Smooth muscle cell of the umbilical artery (primary cell): Measurements from ENCODE around the gene FAM227B. TPM values are rescaled to one million over a fixed set of nuclear protein-coding genes. Genes with fewer than 3 reads are reported as not detected.

Experiments used
- total RNA-seq: library from RNA; depleted of rRNA; stranded (reverse); fragments of >200 nt; gene quantifications from 2 replicates; pipeline ENCODE4 v1.2.3, GENCODE V29; 2014

Gene FAM227B
- 6.2 and 8.1 TPM in 2 replicates for total RNA-seq

GRCh38 chr15:49620658-49621368 lies at the start of gene FAM227B, which contains the start of gene DTWD1:
TSS of gene FAM227B (minus strand) at chr15:49620818. CDS start at chr15:49615171, 5,647 bp downstream.
TSS of gene DTWD1 (plus strand) at chr15:49621048. CDS start at chr15:49625168, 4,120 bp downstream.

GRCh38 chr15:49423021-49423420 lies 197.6 kb downstream of the FAM227B start, which contains the start of gene FGF7:
TSS of gene FGF7 (plus strand) at chr15:49423242. CDS start at chr15:49424298, 1,056 bp downstream.

Other genes with a start within 250 kb of the FAM227B start
- 41.8 and 342 TPM in 2 replicates for gene FGF7, start 197.6 kb downstream of the FAM227B start, total RNA-seq
- gene DTWD1, start 230 bp upstream of the FAM227B start, total RNA-seq: 34.3 and 39.8 TPM in 2 replicates